Stimulated activated CD8-positive, alpha-beta memory T cell treated with anti-CD3 and anti-CD28 coated beads, Interleukin-2, amount 100 ng/mL, for 1 hour (primary cell): ENCODE measurements around the gene SH2D5.
"Not testable (repeated sequence)": the region's sequence is repeated elsewhere in the genome, so short reads cannot be mapped to it uniquely, and the experiment has no call there.

Experiments
- DNase-seq, 2 donors: peaks; one replicate each; pipeline ENCODE4 v3.0.0-alpha.2; 2020; ENCODE audit warnings: low read depth in 2 of 2

The SH2D5 gene

DNA sequence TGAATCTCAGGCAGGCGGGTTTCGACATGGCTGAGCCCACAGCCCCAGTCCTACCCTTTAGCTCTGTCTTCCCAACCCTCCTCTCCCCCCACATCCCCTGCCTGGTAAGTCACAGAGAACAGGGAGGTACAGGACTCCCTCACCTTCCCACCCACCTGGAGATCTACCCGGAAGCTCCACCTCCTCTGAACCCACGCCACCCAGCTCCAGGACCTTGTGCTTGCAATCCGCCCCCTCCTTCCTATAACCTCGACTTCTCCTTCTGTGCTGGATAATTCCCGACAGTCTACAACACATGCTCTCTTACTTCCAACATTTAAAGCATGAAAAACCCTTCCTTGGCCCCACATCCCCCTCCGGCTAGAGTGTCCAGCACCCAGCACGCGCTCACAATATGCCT is 37.0 kb downstream of the SH2D5 start:
- DNase-seq, result no peak

DNA sequence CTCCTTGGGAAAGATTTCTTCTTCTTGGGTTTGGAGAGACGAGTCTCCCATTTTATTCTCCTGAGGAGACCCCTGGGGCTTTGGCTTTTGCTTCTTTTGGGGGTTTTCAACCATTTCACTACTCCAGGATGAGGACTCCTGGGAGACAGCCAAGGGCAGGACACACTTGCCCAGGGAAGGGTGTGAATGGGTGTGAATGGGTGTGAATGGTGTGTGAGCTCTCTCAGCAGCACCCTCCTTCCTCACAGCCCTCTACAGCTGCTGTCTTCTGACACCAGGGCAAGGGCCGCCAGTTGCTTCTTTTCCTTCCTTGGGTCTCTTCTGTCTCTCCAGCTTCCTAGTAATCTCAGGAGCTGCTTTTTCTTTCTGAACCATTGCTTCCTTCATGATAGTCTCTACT is 38.9 kb downstream of the SH2D5 start:
- DNase-seq, result no peak

DNA sequence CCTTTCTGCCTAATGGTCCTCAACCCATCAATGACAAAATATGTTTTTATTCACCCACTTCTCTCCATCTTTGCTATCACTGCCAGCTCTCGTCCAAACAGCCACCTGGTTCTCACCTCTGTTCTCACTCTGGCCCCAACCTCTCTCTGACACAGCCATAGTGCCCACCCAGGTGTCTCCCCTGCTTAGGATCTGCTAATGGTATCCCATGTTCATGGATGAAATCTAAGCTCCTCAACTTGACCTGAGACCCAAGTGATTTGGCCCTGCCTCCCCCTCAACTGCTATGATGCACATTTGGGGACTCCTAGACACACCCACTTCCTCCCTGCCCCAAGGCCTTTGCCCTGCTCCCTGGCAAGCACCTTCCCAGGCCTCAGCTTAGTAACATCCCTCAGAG is 40.6 kb downstream of the SH2D5 start:
- no peak for DNase-seq

DNA sequence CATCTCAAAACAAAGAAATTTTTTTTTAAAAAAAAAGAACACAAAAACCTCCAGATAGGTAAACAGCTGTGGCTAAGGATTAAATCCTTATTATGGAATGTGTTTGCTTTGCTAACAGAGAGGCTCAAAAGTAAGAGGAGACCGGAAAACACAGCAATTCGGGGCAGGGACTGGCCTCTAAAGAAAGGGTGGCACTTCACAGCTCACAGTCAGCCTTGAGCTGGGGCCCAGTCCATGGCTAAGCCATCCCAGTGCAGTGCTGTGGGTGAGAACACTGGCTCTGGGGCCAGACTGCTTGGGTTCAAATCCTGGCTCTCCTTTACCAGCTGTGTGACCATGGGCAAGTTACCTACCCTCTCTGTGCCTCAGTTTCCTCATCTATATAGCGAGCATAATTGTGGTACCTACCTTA is 42.9 kb downstream of the SH2D5 start:
- DNase-seq, result no peak

DNA sequence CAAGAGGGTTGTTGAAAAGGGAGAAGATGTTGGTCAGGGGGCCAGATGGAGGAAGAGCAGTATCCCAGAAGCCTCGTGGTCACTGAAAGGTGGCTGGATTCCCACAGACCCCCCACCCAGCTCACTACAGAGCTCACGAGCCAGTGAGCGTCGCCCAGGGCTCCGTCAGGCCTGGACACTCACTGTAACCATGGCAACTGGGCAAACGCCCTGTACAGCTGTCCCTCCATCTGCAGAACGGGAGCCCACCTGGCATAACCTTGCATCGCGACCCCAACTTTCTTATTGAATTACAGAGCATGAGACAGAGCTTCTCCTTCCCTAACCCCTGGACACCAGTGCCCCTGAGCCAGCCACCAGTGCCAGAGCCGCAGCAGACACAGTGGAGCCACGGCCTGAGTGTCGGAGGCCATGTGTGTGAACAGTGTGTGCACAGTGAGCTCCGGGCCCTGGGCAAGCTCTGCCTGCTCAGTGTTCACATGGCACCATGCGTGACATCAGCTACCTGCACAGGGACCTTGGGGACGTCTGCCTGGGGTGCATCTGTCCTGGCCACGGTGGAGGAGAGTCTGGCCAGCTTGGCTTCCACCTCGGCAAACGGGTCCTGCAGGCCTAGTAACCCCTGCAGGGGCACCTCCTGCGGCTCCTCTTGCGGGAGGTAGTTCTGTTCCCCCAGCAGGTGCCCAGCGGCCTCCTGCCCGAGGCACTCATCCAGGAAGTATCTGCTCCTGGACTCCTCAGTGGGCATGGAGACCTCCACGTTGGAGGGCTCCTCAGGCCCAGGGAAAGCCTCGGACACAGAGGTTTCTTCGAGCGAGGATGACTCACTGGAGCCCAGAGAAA is 45.4 kb downstream of the SH2D5 start:
- DNase-seq, result no peak

DNA sequence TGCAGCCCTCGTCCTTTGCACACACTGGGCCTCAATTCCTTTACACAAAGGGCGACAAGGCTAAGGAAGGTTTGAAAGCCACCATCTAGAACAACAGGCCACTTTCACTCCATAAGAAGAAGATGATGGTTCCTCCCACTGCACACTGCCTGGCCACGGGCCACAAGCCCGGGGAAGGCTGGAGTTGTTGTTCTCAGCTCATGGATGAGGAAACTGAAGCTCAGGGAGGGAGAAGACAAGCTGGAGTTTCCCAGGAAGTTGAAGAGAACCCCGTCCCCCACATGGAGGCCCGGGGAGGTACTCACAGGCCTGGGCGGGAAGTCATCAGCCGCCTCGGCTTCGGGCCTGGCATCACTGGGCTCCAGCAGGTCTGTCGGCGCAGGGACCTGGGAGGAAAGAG is 46.8 kb downstream of the SH2D5 start:
- no peak for DNase-seq

DNA sequence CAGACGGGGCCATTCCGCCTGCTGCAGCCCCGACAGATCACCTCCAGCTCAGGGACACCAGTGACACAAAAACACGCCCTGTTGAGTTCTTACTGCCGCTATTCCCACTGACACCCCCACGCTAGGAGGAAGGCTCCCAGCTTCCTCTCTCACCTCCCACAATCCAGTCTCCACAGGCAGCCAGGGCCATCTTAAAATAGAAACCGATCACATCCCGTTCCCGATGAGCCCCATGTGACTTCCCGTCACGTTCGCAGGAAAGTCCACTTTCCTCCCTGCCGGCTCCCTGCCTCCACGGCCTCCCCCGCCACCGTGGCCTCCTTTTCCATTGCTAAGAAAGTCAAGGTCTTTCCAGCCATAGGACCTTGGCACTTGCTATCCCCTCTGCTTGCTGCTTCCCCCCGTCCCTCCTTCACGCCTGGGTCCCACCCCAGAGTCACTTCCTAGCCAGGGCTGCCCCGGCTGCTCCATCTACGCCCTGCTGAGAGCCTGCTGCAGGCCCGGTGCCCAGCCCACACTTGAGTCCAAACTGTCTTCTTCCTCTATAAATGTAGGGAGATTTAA is 47.3 kb downstream of the SH2D5 start:
- DNase-seq, result no peak

DNA sequence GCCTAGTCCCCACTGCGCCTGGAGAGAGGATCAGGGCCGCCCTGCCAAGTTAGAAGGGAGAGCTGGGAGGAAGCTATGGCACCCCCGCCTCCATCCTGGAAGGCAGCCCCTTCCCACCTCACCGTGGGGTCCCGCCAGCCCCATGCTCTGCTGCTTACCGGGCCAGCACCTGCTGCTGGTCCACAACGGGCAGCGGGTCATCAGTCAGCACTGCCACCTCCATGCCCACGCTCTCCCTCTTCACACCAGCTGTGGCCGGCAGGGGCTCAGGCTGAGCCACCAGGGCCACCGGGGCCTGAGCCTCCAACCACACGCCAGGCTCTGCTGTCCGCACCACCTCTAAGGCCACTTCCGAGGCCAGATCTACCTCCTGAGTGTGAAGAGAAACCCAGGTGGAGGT is 47.9 kb downstream of the SH2D5 start:
- DNase-seq, result no peak

DNA sequence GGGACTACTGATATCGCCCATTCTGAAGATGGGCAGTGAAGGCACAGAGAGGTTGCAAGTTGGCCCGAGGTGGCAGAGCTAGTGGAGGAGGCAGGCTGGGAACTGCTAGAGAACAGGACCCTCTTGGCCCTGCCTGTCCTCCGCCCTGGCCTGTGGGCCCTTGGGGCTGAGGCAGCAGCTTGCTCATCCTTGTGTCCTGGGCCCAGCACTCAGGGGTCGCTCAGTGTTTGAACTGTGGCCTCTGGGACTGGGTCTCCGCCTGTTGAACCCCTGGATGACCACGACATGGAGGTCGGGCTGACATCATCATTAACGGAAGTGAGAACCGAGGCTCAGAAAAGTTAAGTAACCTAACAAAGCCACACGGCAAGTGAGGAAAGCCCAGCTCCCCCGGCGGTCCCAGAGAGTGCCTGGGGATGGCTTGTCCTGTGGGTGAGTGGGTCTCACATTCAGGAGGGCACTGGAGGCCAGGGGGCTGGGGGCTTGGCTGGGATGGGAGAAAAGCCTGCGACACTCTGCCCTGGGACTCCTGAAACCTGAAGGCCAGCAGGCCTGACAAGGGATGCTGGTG is 48.4 kb downstream of the SH2D5 start:
- DNase-seq, result no peak

DNA sequence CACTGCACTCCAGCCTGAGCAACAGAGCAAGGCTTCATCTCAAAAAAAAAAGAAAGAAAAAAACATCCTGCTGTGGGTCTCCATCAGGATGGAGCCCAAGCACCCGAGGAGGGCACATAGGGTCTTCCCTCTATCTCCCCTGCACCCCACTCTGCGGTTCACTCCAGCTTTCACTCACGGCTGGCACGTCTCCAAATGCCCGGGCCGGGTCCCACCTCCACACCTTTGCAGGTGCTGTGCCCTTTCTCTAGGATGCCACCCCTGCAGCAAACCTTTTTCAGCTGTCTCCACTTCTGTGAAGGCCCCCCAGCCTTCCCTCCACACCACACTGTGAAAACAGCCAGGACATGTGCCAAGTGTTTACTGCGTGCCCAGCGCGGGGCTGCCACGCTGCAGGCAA is 48.9 kb downstream of the SH2D5 start:
- DNase-seq, result no peak

DNA sequence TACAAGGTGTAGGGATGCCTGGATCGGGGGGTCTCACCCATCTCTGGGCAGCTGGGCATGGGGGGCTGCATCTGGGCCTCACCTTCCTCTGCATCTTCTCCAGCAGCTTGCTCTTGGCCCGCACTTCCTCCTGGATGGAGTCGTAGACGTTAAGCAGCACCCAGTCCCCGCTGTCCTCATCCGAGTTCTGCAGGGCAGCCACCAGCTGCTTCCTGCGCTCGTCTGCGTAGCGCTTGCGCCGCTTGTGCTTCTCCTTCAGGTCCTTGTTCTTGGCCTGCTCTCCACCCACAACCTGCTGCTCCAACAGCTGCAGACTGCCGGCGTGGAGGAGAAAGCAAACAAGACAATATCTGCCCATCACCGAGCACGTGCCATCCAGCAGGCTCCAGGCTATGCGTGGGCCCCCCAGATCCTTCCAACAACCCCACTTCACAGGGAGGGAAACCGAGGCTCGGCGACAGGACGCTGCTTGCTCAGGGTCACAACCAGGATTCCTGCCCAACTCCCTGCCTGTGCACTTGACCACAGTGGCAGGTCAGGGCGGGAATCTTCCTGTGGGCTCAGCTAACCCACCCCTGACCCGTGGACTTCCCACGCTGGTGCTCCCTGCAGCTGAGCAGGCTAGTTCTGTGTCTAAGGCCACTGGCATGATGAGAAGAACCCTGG is 49.8 kb downstream of the SH2D5 start:
- DNase-seq, result no peak

DNA sequence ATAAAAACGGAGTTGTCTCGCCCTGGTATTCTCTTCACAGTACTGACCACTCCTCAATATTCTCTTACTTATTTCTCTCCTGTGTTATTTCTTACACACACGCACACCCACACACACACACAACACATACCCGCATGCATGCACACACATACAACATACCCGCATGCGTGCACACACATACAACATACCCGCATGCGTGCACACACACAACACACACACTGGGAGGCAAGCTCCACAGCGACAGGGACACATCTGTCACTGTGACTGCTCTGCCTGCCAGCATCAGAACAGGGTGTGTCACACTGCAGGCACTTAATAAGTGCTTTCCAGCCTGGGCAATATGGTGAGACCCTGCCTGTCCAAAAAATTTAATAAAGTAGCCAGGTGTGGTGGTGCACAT is 50.5 kb downstream of the SH2D5 start:
- no peak for DNase-seq

DNA sequence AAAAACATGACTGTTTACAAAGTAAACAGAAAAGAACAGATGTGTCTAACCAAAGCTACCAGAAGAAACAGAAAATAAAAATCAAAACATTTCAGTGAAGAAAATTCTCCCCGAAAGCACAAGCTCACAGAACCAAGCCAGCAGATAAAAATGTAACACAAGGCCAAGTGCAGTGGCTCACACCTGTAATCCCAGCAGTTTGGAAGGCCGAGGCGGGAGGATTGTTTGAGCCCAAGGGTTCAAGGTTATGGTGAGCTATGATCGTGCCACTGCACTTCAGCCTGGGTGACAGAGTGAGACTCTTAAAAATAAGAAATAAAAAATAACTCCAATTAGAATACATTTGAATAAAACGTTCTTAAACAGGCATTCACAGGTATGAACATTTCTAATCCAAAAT is 52.2 kb downstream of the SH2D5 start:
- no peak for DNase-seq

DNA sequence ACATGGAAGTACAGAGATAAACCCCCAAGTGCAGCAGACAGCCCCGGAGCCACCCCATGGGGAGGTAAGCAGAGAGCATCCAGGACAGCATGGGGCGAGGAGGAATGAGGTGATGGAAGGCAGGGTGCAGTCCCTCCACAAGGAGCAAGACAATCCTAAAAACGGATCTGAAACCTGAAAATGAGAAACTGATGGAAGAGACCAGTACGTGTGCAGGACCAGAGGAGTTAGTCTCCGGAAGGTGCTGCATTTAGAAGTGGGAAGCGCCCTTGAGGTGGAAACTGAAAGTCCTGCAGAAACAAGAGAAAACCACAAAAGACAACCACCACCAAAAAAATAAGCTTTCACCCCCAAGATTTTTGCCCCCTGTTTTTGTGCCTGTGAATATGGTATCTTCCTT is 53.9 kb downstream of the SH2D5 start:
- no peak for DNase-seq

DNA sequence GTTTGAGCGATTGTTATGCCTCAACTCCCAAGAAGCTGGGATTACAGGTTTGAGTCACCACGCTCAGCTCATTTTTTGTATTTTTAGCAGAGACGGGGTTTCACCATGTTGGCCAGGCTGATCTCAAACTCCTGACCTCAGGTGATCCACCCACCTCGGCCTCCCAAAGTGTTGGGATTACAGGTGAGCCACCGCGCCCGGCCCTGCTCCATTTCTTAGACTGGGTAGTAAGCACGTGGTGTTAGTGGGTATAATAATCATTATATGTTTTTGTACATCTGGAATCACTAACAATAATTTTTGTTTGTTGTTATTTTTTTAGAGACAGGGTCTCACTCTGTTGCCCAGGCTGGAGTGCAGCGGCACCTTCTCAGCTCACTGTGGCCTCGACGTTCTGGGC is 58.9 kb downstream of the SH2D5 start:
- DNase-seq, result not testable (repeated sequence)

DNA sequence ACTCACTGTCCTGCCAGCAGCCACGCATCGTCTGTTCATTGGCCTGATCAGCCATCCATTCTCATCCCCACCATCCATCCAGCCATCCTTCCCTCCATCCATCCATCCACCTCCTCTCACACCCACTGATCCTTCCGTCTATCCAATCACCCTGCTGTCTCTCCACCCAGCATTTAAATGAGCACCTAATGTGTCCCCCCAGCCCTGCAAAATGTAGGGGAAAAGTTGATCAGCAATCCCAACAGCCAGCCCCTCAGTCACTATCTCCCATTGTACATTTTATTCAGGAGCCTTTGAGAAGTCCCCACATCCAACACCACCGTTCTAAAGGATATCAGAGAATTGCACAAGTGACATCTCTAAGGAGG is 60.3 kb downstream of the SH2D5 start:
- DNase-seq, result no peak

DNA sequence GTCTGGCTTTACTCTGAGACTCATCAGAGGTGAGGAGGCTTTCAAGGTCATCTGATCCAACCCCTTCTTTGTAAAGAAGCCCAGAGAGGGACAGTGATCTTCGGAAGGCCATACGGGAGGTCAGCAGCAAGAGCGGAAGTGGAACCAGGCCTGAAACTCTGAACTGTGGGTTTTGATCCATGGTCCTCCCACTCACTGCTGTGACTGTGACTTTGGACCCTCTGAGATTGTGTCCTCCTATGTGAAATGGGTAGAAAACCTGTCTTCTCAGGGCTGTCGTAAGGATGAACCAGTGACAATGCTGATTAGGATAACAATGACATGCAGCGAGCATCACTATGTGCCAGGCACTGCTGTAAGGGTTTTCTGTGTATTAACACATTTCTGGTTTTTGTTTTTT is 61.6 kb downstream of the SH2D5 start:
- no peak for DNase-seq
